HUES6 (cell line): ENCODE data around the gene CACFD1.

ENCODE experiments used
- H3K27ac ChIP-seq: 2 replicates; pipeline ENCODE4 v1.7.0; 2013; ENCODE audit warnings: low read depth, mild to moderate bottlenecking, low read length, inconsistent platforms
- H3K27me3 ChIP-seq: 2 replicates; pipeline ENCODE4 v1.6.1; 2013; ENCODE audit warnings: low read length; ENCODE audit not compliant: control insufficient read depth, insufficient read depth
- H3K36me3 ChIP-seq: 2 replicates; pipeline ENCODE4 v1.6.1; 2013; ENCODE audit warnings: low read length; ENCODE audit not compliant: control insufficient read depth, insufficient read depth
- H3K4me1 ChIP-seq: 2 replicates; pipeline ENCODE4 v1.6.1; 2013; ENCODE audit warnings: low read length; ENCODE audit not compliant: control insufficient read depth, insufficient read depth
- H3K4me3 ChIP-seq: 2 replicates; pipeline ENCODE4 v1.5.1; 2013; ENCODE audit warnings: low read depth, low read length
- H3K9ac ChIP-seq: one replicate; pipeline ENCODE4 v1.6.1; 2013; ENCODE audit warnings: mild to moderate bottlenecking, low read length
- H3K9me3 ChIP-seq: 2 replicates; pipeline ENCODE4 v1.6.1; 2013; ENCODE audit warnings: low read depth, low read length; ENCODE audit not compliant: control insufficient read depth, insufficient read depth

CACFD1 gene

DNA sequence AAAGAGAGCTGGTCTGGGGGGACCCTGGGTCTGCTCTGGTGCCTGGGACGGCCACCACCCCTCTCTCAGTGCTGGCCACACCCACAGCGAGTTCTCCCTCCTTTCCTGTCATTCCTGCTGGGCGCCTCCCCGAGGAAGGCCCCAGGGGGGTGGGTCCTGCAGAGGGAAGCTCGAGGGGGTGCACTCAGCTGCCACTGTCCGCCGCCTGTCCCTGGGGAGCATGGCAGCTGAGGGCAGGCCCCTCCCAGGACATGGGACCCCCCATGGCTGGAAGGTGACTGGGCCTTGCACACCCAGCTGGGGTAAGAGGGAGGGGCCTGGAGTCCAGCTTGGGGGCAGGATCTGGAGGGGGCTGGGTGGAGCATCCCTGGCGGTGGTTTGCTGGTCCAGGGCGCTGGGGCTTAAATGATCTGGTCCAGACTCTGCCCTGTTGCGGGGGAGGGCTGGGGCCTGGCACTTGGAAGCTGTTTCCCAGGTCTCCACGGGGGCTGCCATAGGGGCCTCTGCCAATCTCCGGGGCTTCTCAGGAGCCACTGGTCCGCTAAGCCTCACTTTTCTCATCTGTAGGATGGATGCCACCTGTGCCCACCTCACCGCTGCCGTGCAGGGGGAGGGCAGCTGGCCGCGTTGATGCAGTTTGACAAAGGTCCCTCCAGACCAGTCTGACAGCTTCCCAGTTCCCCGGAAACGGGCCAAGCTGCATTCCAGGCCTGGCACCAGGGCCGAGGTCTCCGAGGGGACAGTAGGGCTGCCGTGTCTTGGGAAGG lies 25.1 kb downstream of the CACFD1 start:
- no peaks in the 10 kb centered on the region for H3K36me3 ChIP-seq
- no peak overlapping the region for H3K27ac ChIP-seq
- peaks cover 8% of the 10 kb centered on the region for H3K4me1 ChIP-seq
- H3K4me3 ChIP-seq: no peak overlapping the region
- H3K27me3 ChIP-seq: peaks cover 1% of the 10 kb centered on the region; the same call in 1 of the 2 replicates
- no peak overlapping the region for H3K9ac ChIP-seq
- H3K9me3 ChIP-seq: no peaks in the 10 kb centered on the region

- Histone ChIP-seq H3K4me1 (peaks cover 8% of the 10 kb centered on the region), H3K27me3 (no peaks in the 10 kb centered on the region), H3K9me3 (no peaks in the 10 kb centered on the region), H3K36me3 (no peaks in the 10 kb centered on the region), H3K9ac (no peak overlapping the region), H3K27ac (no peak overlapping the region), H3K4me3 (no peak overlapping the region)
Observed at GRCh38 chr9:133485531-133486260, 25.9 kb downstream of the CACFD1 start.

- H3K27me3 ChIP-seq: no peaks in the 10 kb centered on the region
- H3K4me3 ChIP-seq: no peak overlapping the region
- H3K9ac ChIP-seq: no peak overlapping the region
- no peaks in the 10 kb centered on the region for H3K9me3 ChIP-seq
- H3K27ac ChIP-seq: no peak overlapping the region
- H3K4me1 ChIP-seq: peaks cover 8% of the 10 kb centered on the region
- H3K36me3 ChIP-seq: no peaks in the 10 kb centered on the region
Observed at GRCh38 chr9:133487331-133487725, 27.6 kb downstream of the CACFD1 start.

GRCh38 chr9:133488686-133489252 lies 29.0 kb downstream of the CACFD1 start:
- H3K27me3 ChIP-seq: no peaks in the 10 kb centered on the region
- no peaks in the 10 kb centered on the region for H3K36me3 ChIP-seq
- H3K9me3 ChIP-seq: no peaks in the 10 kb centered on the region
- no peak overlapping the region for H3K27ac ChIP-seq
- peaks cover 8% of the 10 kb centered on the region for H3K4me1 ChIP-seq
- H3K4me3 ChIP-seq: no peak overlapping the region
- no peak overlapping the region for H3K9ac ChIP-seq

DNA sequence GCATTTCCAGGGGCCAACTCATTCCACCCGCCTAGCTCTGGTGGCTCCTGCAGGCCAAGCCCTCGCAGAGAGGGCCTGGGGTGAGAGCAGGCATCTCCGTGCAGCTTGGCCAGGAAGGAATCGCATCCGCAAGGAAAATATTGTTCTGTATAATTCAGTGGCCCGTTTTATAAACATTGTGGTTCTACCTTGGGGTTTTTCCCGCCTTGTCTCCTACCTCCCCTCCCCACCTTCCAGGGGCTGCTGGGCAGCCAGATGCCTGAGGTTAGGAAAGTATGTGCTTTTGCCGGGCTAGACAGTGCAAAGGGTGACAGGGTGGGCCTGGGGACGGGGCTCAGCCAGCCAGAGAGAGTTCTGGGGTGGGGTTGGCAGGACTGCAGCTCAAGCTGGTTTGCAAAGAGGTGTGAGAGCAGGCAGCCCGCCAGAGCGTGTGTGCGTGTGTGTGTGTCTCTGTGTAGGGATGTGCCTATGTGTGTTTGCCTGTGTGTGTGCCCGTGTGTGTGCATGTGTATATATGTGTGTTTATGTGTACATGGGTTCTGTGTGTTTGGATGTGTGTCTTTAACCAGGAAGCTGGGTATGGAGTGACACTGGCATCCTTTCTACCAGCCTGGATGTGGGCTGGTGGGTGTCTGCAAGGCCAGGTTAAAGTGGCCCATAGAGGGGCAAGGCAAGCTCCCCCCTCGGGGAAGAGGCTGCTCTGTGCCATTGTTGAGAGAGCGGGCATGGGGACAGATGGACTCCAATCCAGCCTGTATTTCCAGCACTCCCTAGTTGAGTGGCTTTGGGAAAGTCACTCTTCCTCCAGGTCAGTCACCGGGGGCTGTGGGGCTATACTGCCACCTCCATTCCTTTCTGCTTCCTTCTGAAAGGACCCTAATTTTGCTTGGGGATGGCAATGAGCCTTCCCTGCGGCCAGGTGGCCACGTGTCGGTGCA lies 29.7 kb downstream of the CACFD1 start:
- no peak overlapping the region for H3K4me3 ChIP-seq
- H3K9ac ChIP-seq: no peak overlapping the region
- H3K27ac ChIP-seq: no peak overlapping the region
- no peaks in the 10 kb centered on the region for H3K36me3 ChIP-seq
- H3K9me3 ChIP-seq: no peaks in the 10 kb centered on the region
- H3K27me3 ChIP-seq: no peaks in the 10 kb centered on the region
- H3K4me1 ChIP-seq: peaks cover 5% of the 10 kb centered on the region

GRCh38 chr9:133490201-133490681 lies 30.5 kb downstream of the CACFD1 start:
- H3K27me3 ChIP-seq: no peaks in the 10 kb centered on the region
- H3K4me1 ChIP-seq: peaks cover 2% of the 10 kb centered on the region; the same call in 1 of the 2 replicates
- no peaks in the 10 kb centered on the region for H3K9me3 ChIP-seq

DNA sequence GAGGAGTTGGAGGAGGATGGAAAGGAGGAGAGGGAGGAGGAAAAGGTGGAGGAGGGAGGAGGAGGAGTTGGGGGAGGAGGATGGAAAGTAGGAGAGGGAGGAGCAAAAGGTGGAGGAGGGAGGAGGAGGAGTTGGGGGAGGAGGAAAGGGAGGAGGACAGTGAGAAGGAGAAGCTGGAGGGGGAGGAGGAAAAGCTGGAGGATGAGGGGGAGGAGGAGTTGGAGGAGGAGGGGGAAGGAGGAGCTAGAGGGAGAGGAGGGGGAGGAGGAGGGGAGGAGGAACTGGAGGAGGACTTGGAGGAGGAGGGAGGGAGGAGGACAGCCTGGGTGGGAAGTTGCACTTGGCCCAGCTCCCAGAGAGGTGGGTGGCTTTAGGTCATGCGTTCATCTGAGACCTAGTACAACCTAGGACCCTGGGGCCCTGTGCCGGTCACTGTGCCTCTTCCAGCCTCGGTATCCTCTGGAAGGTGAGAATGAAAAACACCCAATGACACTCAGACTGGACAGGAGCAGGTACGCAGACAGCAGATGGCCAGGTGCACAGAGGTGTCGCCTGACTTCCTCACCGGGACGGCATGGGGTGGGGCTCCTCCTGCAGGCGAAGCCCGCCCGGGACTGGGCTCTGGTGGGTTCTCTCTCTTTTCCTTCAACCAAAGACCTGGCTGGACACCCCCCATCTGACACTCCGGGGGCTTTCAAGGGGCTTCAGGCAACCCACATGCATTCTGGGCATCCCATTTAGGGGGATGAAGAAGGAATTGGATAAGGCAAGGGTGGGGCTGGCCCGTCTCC lies 31.3 kb downstream of the CACFD1 start:
- H3K27ac ChIP-seq: no peak overlapping the region
- H3K9me3 ChIP-seq: no peaks in the 10 kb centered on the region
- no peaks in the 10 kb centered on the region for H3K27me3 ChIP-seq
- H3K4me1 ChIP-seq: peaks cover 1% of the 10 kb centered on the region; the same call in 1 of the 2 replicates
- no peak overlapping the region for H3K4me3 ChIP-seq
- H3K9ac ChIP-seq: no peak overlapping the region
- H3K36me3 ChIP-seq: no peaks in the 10 kb centered on the region

More at GRCh38 chr9:133490201-133490681, 30.5 kb downstream of the CACFD1 start:
- Histone ChIP-seq H3K36me3 (no peaks in the 10 kb centered on the region), H3K9ac (no peak overlapping the region), H3K4me3 (no peak overlapping the region), H3K27ac (no peak overlapping the region)

DNA sequence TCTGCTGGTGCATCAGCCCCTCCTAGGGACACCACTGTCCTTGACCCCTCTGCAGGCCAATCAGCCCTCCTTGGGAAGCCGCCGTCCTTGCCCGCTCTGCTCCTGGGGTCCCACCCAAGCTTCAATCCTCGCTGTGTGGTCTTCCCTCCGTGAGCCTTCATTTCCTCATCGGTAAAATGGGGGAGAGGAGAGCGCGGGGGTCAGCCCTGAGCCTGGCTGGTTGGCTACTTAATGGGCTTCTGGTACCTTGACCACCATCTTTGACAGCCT lies 31.8 kb downstream of the CACFD1 start:
- Histone ChIP-seq H3K27me3 (no peaks in the 10 kb centered on the region), H3K36me3 (no peaks in the 10 kb centered on the region), H3K9me3 (no peaks in the 10 kb centered on the region), H3K4me3 (no peak overlapping the region), H3K9ac (no peak overlapping the region), H3K4me1 (no peaks in the 10 kb centered on the region), H3K27ac (no peak overlapping the region)

- Histone ChIP-seq H3K27ac (no peak overlapping the region), H3K4me3 (no peak overlapping the region), H3K4me1 (no peaks in the 10 kb centered on the region), H3K27me3 (no peaks in the 10 kb centered on the region), H3K36me3 (no peaks in the 10 kb centered on the region), H3K9ac (no peak overlapping the region), H3K9me3 (no peaks in the 10 kb centered on the region)
Observed at GRCh38 chr9:133492061-133493021, 32.6 kb downstream of the CACFD1 start.
